ENCODE measurements around the gene RFC5. TPM values are rescaled to one million over a fixed set of nuclear protein-coding genes. Genes with fewer than 3 reads are reported as not detected.
A peak's percentile ranks its signal among the peaks of the same experiment; 100 is the strongest.

The RFC5 gene
- total RNA-seq, 1 donor from 2014 or later, result 7.3 TPM

DNA sequence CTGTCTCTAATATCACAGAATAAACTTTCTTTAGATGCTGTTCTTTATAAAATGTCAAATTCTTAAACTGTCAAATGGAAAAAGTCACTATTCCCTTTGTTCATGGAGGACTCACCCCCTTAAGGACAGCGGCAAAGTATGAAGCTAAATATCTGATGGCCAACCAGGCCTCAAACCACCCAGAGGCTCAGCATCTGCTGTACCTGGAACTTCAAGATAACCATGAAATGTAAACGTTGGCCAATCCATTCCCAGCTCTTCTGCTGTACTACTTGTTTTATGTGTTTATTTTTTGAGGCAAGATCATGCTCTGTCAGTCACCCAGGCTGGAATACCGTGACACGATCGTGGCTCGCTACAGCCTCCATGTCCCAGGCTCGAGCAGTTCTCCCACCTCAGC lies 15.7 kb downstream of the RFC5 start:
- Histone ChIP-seq H3K9me3 (no peaks in the 10 kb centered on the region), H3K27ac (no peak overlapping the region), H3K27me3 (ENCODE audit: low read depth) (no peaks in the 10 kb centered on the region), H3K36me3 (peaks cover 99% of the 10 kb centered on the region), H3K4me3 (no peak overlapping the region), H3K4me1 (peaks cover 4% of the 10 kb centered on the region)
- intact Hi-C loops (cut with DNase I), result no loop called here
- TF ChIP-seq, protein P1, sequence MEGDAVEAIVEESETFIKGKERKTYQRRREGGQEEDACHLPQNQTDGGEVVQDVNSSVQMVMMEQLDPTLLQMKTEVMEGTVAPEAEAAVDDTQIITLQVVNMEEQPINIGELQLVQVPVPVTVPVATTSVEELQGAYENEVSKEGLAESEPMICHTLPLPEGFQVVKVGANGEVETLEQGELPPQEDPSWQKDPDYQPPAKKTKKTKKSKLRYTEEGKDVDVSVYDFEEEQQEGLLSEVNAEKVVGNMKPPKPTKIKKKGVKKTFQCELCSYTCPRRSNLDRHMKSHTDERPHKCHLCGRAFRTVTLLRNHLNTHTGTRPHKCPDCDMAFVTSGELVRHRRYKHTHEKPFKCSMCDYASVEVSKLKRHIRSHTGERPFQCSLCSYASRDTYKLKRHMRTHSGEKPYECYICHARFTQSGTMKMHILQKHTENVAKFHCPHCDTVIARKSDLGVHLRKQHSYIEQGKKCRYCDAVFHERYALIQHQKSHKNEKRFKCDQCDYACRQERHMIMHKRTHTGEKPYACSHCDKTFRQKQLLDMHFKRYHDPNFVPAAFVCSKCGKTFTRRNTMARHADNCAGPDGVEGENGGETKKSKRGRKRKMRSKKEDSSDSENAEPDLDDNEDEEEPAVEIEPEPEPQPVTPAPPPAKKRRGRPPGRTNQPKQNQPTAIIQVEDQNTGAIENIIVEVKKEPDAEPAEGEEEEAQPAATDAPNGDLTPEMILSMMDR (IDR thresholded peaks at IDR 0.05), result no peak
- ATAC-seq, result no peak
- DNase-seq, result no peak

DNA sequence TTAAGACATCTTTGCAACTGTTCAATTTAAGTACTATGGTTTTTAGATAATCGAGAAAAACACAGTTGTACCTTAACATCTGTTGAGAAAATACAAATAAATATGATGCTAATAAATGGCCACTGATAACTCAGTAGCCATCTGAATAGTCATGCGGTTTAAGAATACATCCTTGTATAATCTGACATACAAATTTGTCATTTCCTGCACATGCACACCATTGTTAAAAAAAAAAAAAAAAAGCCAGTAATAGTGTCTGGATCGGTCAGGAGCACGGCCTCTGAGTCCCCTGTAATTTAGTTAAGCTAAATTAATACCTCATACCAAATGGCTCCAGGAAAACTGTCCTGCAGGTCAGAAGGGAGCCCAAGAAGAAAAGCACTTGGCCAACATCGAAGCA lies 16.8 kb downstream of the RFC5 start:
- H3K9me3 ChIP-seq, result no peaks in the 10 kb centered on the region
- no peaks in the 10 kb centered on the region for H3K27me3 ChIP-seq (ENCODE audit: low read depth)
- no peak overlapping the region for H3K27ac ChIP-seq
- no peak for DNase-seq
- H3K4me1 ChIP-seq, result peaks cover 4% of the 10 kb centered on the region
- no peak overlapping the region for H3K4me3 ChIP-seq
- intact Hi-C loops (cut with DNase I), result no loop called here
- TF ChIP-seq, protein P1 (IDR thresholded peaks at IDR 0.05), result no peak
- ATAC-seq, result no peak
- peaks cover 100% of the 10 kb centered on the region for H3K36me3 ChIP-seq

DNA sequence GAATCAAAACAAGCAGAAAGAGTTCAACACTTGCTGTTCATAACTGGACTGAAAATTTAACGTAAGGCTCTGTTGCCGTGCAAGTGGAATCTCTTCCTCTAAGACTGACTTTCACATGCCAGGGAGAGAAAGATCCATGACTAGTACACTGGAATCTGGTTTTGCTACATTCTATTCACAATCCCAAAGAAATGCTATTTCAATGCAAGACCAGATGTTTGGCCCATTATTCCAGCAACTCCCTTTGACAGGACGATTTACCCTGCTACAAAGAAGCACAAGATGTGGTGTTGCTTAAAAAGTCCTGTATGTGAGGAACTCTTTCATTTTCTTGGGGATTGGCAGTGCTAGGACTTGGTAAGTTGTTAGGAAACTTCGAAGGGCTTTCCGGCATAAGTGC lies 17.4 kb downstream of the RFC5 start:
- Histone ChIP-seq H3K36me3 (peaks cover 100% of the 10 kb centered on the region), H3K4me3 (no peak overlapping the region), H3K27ac (no peak overlapping the region), H3K4me1 (peaks cover 4% of the 10 kb centered on the region), H3K9me3 (no peaks in the 10 kb centered on the region), H3K27me3 (ENCODE audit: low read depth) (no peaks in the 10 kb centered on the region)
- TF ChIP-seq, protein P1 (IDR thresholded peaks at IDR 0.05), result no peak
- ATAC-seq (no peak), DNase-seq (no peak)
- intact Hi-C loops (cut with DNase I), result no loop called here

DNA sequence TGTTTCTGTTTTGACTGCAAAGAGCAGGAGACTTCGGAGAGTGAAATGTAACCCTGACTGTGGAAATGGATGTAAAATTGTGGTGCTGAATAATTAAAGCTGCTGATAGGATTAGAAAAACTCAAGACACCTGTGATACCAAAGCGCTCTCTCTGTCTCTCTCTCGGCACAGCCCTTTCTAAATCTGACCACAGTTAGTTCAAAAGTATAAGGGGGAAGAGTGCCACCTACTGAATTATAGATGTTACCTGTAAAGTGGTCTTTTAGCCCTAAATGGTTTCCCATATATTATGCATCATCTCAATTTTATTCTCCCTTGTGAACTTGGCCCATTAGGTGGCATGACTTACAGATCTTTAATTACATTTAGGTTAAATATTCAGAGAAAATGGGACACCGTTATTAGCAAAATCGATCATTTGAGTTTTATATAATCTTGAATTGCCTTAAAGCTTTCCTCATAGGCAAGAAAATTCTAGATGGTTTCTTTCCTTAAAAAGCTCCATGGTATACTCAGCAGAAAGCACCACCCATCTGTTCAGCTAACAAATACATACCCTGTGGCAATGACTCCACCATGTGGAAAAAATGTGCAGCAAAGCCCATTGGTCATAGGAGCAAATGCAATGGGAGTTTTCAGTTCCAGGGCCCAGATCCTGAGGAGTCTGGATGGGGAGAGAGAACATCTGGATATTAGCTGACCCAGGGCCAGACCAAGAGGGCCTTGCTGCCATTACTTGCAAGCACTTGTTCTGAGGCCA lies 18.1 kb downstream of the RFC5 start:
- no peaks in the 10 kb centered on the region for H3K9me3 ChIP-seq
- ATAC-seq, result peak in 1 of 2 donors; percentile 59
- H3K4me3 ChIP-seq, result no peak overlapping the region
- H3K27me3 ChIP-seq (ENCODE audit: low read depth), result no peaks in the 10 kb centered on the region
- H3K27ac ChIP-seq, result no peak overlapping the region
- H3K4me1 ChIP-seq, result peaks cover 4% of the 10 kb centered on the region
- TF ChIP-seq, protein P1 (IDR thresholded peaks at IDR 0.05), result peak; percentile 31
- intact Hi-C loops (cut with DNase I), result no loop called here
- peaks cover 100% of the 10 kb centered on the region for H3K36me3 ChIP-seq
- DNase-seq, result no peak

DNA sequence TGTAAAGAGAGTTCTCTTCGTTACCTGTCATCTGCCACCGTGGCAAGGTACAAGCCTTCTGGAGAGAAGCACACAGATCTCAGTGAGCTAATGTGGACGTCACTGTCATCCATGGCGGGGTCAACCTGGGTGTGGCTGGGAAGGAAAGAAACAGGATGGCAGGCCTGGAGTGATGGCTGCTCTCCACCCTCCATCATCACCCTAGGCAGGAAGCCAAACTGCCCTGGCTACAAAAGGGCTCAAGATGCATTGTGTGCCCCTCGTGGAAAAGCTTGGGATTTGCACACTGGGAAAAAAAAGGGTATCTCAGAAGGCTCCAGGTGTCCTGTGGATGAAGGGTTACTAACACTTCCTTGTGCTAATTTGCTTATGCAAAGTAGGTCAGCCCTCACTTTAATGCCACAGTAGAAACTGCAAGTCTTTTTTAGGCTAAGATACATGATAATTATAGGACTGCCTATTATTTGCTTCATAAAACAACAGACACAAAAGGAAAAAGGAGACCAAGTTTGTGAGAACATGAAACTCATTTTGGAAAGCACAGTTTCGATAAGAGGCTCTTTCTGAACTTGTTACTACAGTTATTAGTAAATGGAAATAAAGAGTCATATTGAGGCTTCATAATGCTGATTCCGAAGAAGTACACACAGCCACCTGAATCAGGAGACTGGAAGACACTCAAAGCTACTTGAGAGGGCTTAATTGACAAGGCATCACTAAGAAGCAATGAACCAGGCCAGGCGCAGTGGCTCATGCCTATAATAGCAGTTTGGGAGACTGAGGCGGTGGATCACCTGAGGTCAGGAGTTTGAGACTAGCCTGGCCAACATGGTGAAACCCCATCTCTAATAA lies 18.9 kb downstream of the RFC5 start:
- TF ChIP-seq, protein P1 (IDR thresholded peaks at IDR 0.05), result no peak
- intact Hi-C loops (cut with DNase I), result no loop called here
- no peak for DNase-seq
- no peaks in the 10 kb centered on the region for H3K9me3 ChIP-seq
- peaks cover 99% of the 10 kb centered on the region for H3K36me3 ChIP-seq
- no peak overlapping the region for H3K27ac ChIP-seq
- H3K4me3 ChIP-seq, result no peak overlapping the region
- no peaks in the 10 kb centered on the region for H3K27me3 ChIP-seq (ENCODE audit: low read depth)
- peaks cover 4% of the 10 kb centered on the region for H3K4me1 ChIP-seq
- ATAC-seq, result peak in 1 of 2 donors; percentile 19
